GM12875 (cell line): ENCODE data around the gene TKTL1.

Experiments used
- H3K4me3 ChIP-seq: one replicate; pipeline ENCODE4 v1.5.1; 2011; ENCODE audit warnings: low read depth, low read length, control low read depth
- CTCF ChIP-seq: IDR thresholded peaks from 2 replicates; pipeline ENCODE4 v1.5.1; 2011; ENCODE audit warnings: low read depth, mild to moderate bottlenecking, control low read depth, inconsistent platforms, low read length, moderate library complexity, borderline replicate concordance; ENCODE audit not compliant: insufficient read depth

TKTL1 gene

GRCh38 chrX:154348114-154348531 is 52.5 kb downstream of the TKTL1 start:
- no peak overlapping the region for H3K4me3 ChIP-seq
- TF ChIP-seq CTCF, result no peak

- no peak for TF ChIP-seq CTCF
- H3K4me3 ChIP-seq, result no peak overlapping the region
Measured at GRCh38 chrX:154348646-154349358, 53.2 kb downstream of the TKTL1 start.

- TF ChIP-seq CTCF, result no peak
- no peak overlapping the region for H3K4me3 ChIP-seq
Measured at GRCh38 chrX:154349359-154349935, 53.9 kb downstream of the TKTL1 start.

- no peak for TF ChIP-seq CTCF
- H3K4me3 ChIP-seq, result no peak overlapping the region
Measured at GRCh38 chrX:154349979-154350378, 54.4 kb downstream of the TKTL1 start.

GRCh38 chrX:154350429-154351182 is 55.0 kb downstream of the TKTL1 start:
- no peak for TF ChIP-seq CTCF
- H3K4me3 ChIP-seq, result no peak overlapping the region

GRCh38 chrX:154351183-154352011 is 55.8 kb downstream of the TKTL1 start:
- no peak overlapping the region for H3K4me3 ChIP-seq
- no peak for TF ChIP-seq CTCF
